PC-3 (cell line): ENCODE measurements around the gene PLCB4. TPM values are rescaled to one million over a fixed set of nuclear protein-coding genes. Genes with fewer than 3 reads are reported as not detected.

ENCODE experiments used
- ATAC-seq: fragments of 200-7000 bp; cut with Tn5 transposase; 2 replicates; pipeline ENCODE4 v1.9.1; 2020; ENCODE audit warnings: mild to moderate bottlenecking, moderate library complexity
- BruUV-seq: library from RNA; stranded (reverse); fragments of 400-500 nt; replicated peaks from 2 replicates; lab custom pipeline; 2021; lab: Mats Ljungman, UMichigan
- CTCF ChIA-PET: fragments of 300-600 bp; sonication (Branson Sonifier 250); formaldehyde crosslinking; loops from one replicate; lab custom pipeline; 2022; ENCODE audit warnings: antibody characterized with exemption; lab: Charles Lee
- POLR2A ChIA-PET: fragments of 300-600 bp; sonication (Branson Sonifier 250); formaldehyde crosslinking; loops from one replicate; lab custom pipeline; 2022; ENCODE audit warnings: antibody characterized with exemption; ENCODE audit not compliant: unreplicated experiment; lab: Charles Lee
- DNase-seq: peaks from one replicate; pipeline ENCODE4 v3.0.0-alpha.2; 2015
- H2AFZ ChIP-seq: fragments of 300-600 bp; sonication (generic); 2 replicates; pipeline ENCODE4 v1.6.0; 2016; ENCODE audit warnings: antibody characterized with exemption, low read length
- H3F3A ChIP-seq: fragments of 300-600 bp; sonication (generic); one replicate; pipeline ENCODE4 v1.6.0; 2017; ENCODE audit warnings: antibody characterized with exemption, low read length, control low read depth, mild to moderate bottlenecking; ENCODE audit not compliant: unreplicated experiment
- H3K27ac ChIP-seq: fragments of 300-600 bp; sonication (generic); 2 replicates; pipeline ENCODE4 v1.5.1; 2016; ENCODE audit warnings: mild to moderate bottlenecking, low read length
- H3K27me3 ChIP-seq: fragments of 300-600 bp; sonication (generic); 2 replicates; pipeline ENCODE4 v1.6.1; 2016; ENCODE audit warnings: low read length, mixed read lengths
- H3K36me3 ChIP-seq: fragments of 300-600 bp; sonication (generic); 2 replicates; pipeline ENCODE4 v1.6.1; 2016; ENCODE audit warnings: low read depth, mixed run types, low read length, mixed read lengths
- H3K4me1 ChIP-seq: fragments of 300-600 bp; sonication (generic); 2 replicates; pipeline ENCODE4 v1.5.1; 2016; ENCODE audit warnings: low read length; ENCODE audit not compliant: insufficient read depth
- H3K4me2 ChIP-seq: fragments of 300-600 bp; sonication (generic); 2 replicates; pipeline ENCODE4 v1.6.0; 2016; ENCODE audit warnings: low read length
- H3K4me3 ChIP-seq: fragments of 300-600 bp; sonication (generic); 2 replicates; pipeline ENCODE4 v1.5.1; 2016; ENCODE audit warnings: mild to moderate bottlenecking, low read length, mixed read lengths
- H3K79me2 ChIP-seq: fragments of 300-600 bp; sonication (generic); 2 replicates; pipeline ENCODE4 v1.6.1; 2017; ENCODE audit warnings: low read length, mixed read lengths
- H3K9ac ChIP-seq: fragments of 300-600 bp; sonication (generic); 2 replicates; pipeline ENCODE4 v1.6.0; 2016; ENCODE audit warnings: mild to moderate bottlenecking, low read length
- H3K9me2 ChIP-seq: fragments of 300-600 bp; sonication (generic); replicated peaks from 2 replicates; pipeline ENCODE4 v1.6.1; 2016; ENCODE audit warnings: mixed run types, low read length, mixed read lengths
- H3K9me3 ChIP-seq: fragments of 300-600 bp; sonication (generic); 2 replicates; pipeline ENCODE4 v1.6.1; 2016; ENCODE audit warnings: low read length, mixed read lengths
- H4K20me1 ChIP-seq: fragments of 300-600 bp; sonication (generic); 2 replicates; pipeline ENCODE4 v1.6.1; 2016; ENCODE audit warnings: low read length, mixed read lengths
- CTCF ChIP-seq: fragments of 300-600 bp; sonication (generic); conservative IDR thresholded peaks from 2 replicates; pipeline ENCODE4 v1.5.1; 2017; ENCODE audit warnings: antibody characterized with exemption, low read depth, mild to moderate bottlenecking, low read length
- EZH2 ChIP-seq: fragments of 300-600 bp; sonication (generic); IDR thresholded peaks from one replicate; pipeline ENCODE4 v1.6.1; 2017; ENCODE audit warnings: antibody characterized with exemption, mild to moderate bottlenecking, low read length; ENCODE audit not compliant: unreplicated experiment
- EZH2phosphoT487 ChIP-seq: fragments of 300-600 bp; sonication (generic); IDR thresholded peaks from 2 replicates; pipeline ENCODE4 v1.6.1; 2018; ENCODE audit warnings: mild to moderate bottlenecking, antibody characterized with exemption, low read length, borderline replicate concordance
- intact Hi-C: fragments of 100-400 bp; cut with micrococcal nuclease; formaldehyde crosslinking; loops from 2 replicates; pipeline ENCODE4 v1.9.0; 2023
- total RNA-seq: library from RNA; depleted of rRNA; stranded (reverse); fragments of >200 nt; gene quantifications from 2 replicates; pipeline ENCODE4 v1.2.3, GENCODE V29; 2014

Gene PLCB4
- total RNA-seq, 1 experiment from 2014 or later = 25.4 TPM

GRCh38 chr20:9270831-9271230, 201.9 kb downstream of the PLCB4 start:
- no peaks in the 10 kb centered on the region for H3K9me3 ChIP-seq
- no peak overlapping the region for H3K27ac ChIP-seq
- no peaks in the 10 kb centered on the region for H3K27me3 ChIP-seq
- intact Hi-C loops = no loop called here
- no peaks in the 10 kb centered on the region for H3F3A ChIP-seq
- no peaks in the 10 kb centered on the region for H3K79me2 ChIP-seq
- BruUV-seq = no TSS peak
- no peak overlapping the region for H3K9ac ChIP-seq
- no peaks in the 10 kb centered on the region for H4K20me1 ChIP-seq
- DNase-seq (peak; percentile 46), ATAC-seq (peak; percentile 42; the same call in 1 of the 2 replicates)
- CTCF ChIA-PET = interaction anchor here (0.7 kb wide), 1 partner anchor 137 kb away, joined by 3 read pairs; no protein-coding TSS in a partner anchor
- no peaks in the 10 kb centered on the region for H3K36me3 ChIP-seq
- H2AFZ ChIP-seq = no peak overlapping the region
- peaks cover 6% of the 10 kb centered on the region for H3K4me1 ChIP-seq
- TF ChIP-seq EZH2 (no peak), CTCF (no peak), EZH2phosphoT487 (no peak)
- H3K4me3 ChIP-seq = no peak overlapping the region
- no peaks in the 10 kb centered on the region for H3K9me2 ChIP-seq
- POLR2A ChIA-PET = interaction anchor here (0.6 kb wide), 1 partner anchor 731 kb away, joined by 3 read pairs; no protein-coding TSS in a partner anchor
- no peak overlapping the region for H3K4me2 ChIP-seq

GRCh38 chr20:9276966-9277468, 208.1 kb downstream of the PLCB4 start:
- Histone ChIP-seq H3K27ac (no peak overlapping the region), H3K9me3 (no peaks in the 10 kb centered on the region), H3K27me3 (no peaks in the 10 kb centered on the region), H3F3A (no peaks in the 10 kb centered on the region), H3K9ac (no peak overlapping the region), H3K79me2 (no peaks in the 10 kb centered on the region), H3K9me2 (no peaks in the 10 kb centered on the region), H3K4me1 (no peaks in the 10 kb centered on the region), H2AFZ (no peak overlapping the region), H3K36me3 (no peaks in the 10 kb centered on the region), H4K20me1 (no peaks in the 10 kb centered on the region), H3K4me2 (no peak overlapping the region), H3K4me3 (no peak overlapping the region)
- TF ChIP-seq EZH2phosphoT487 (no peak), CTCF (no peak)
- no TSS peak for BruUV-seq
- DNase-seq (no peak), ATAC-seq (no peak)
- ChIA-PET POLR2A (interaction anchor here (0.6 kb wide), 1 partner anchor 209 kb away, joined by 3 read pairs; no protein-coding TSS in a partner anchor), CTCF (no interaction called here)
- intact Hi-C loops = no loop called here

GRCh38 chr20:9279918-9280401, 211.1 kb downstream of the PLCB4 start:
- TF ChIP-seq EZH2 (no peak), EZH2phosphoT487 (no peak), CTCF (no peak)
- no TSS peak for BruUV-seq
- ChIA-PET CTCF (no interaction called here), POLR2A (interaction anchor here (0.6 kb wide), 1 partner anchor 14 kb away, joined by 3 read pairs; no protein-coding TSS in a partner anchor)
- H3K4me3 ChIP-seq = no peak overlapping the region
- H3K9me3 ChIP-seq = no peaks in the 10 kb centered on the region
- DNase-seq (no peak), ATAC-seq (no peak)
- H3K9me2 ChIP-seq = no peaks in the 10 kb centered on the region
- H3F3A ChIP-seq = no peaks in the 10 kb centered on the region
- no peak overlapping the region for H3K4me2 ChIP-seq
- no peak overlapping the region for H3K27ac ChIP-seq
- no peaks in the 10 kb centered on the region for H4K20me1 ChIP-seq
- H3K79me2 ChIP-seq = no peaks in the 10 kb centered on the region
- no peaks in the 10 kb centered on the region for H3K36me3 ChIP-seq
- H3K9ac ChIP-seq = no peak overlapping the region
- H2AFZ ChIP-seq = no peak overlapping the region
- H3K27me3 ChIP-seq = no peaks in the 10 kb centered on the region
- intact Hi-C loops = no loop called here
- no peaks in the 10 kb centered on the region for H3K4me1 ChIP-seq
